G401 (cell line): Measurements from ENCODE around the gene SLC12A6. TPM values are rescaled to one million over a fixed set of nuclear protein-coding genes. Genes with fewer than 3 reads are reported as not detected.
"Not testable (repeated sequence)": the region's sequence is repeated elsewhere in the genome, so short reads cannot be mapped to it uniquely, and the experiment has no call there.

ENCODE experiments used
- DNase-seq: peaks from one replicate; pipeline ENCODE4 v3.0.0-alpha.2; 2015; ENCODE audit warnings: low spot score
- in situ Hi-C: cut with HindIII; loops from 2 replicates; pipeline ENCODE4 v1.10.0; 2016; ENCODE audit warnings: low sequenced_read_pairs, mixed read lengths
- total RNA-seq: library from RNA; depleted of rRNA; stranded (reverse); fragments of >200 nt; shearing (Covaris generic); gene quantifications from 2 replicates; pipeline ENCODE4 v1.2.3, GENCODE V29; 2014; rRNA removed

Gene SLC12A6
- 2.8 and 3.4 TPM in 2 replicates for total RNA-seq

DNA sequence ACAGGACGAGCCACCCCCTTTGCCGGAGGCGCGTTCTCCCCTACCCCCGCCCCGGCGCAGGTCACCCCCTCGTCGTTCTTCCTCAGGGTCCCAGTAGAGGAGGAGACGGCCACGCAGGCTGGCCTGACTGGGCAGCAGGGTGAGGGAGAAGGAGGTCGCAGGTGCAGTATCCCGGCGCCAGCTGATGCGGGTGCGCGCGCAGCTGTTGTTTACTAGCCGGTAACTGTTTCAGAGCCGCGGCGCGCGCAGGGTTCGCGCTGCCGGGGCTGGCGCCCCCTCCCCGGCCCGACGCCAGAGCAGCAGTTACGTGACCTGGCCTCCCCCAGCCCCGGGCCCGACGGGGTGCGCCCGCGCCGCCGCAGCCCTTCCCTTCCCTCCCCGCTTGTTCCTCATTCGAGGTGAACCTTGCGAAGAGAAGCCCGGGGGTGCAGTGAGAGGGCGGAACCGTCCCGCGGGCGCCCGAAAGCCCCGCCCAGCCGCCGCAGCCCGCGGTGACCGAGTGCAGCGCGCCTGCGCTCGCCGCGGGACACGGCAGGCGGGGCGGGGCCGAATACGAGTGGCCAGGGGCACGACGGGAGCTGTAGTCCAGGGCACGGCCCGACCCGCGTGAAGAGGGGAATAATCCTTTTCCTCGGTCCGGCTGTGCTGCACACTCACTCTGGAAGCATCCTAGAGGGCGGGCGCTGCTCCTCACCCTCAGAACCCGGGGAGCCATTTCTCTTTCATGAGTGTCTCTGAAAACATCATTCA, at the start of gene SLC12A6:
Gene SLC12A6, minus strand, starts transcription at position 225 of the 750 bp plus-strand sequence. CDS start 1,101 bp downstream, outside the sequence.
- peak; percentile 90 for DNase-seq
- in situ Hi-C loops = no loop called here

DNA sequence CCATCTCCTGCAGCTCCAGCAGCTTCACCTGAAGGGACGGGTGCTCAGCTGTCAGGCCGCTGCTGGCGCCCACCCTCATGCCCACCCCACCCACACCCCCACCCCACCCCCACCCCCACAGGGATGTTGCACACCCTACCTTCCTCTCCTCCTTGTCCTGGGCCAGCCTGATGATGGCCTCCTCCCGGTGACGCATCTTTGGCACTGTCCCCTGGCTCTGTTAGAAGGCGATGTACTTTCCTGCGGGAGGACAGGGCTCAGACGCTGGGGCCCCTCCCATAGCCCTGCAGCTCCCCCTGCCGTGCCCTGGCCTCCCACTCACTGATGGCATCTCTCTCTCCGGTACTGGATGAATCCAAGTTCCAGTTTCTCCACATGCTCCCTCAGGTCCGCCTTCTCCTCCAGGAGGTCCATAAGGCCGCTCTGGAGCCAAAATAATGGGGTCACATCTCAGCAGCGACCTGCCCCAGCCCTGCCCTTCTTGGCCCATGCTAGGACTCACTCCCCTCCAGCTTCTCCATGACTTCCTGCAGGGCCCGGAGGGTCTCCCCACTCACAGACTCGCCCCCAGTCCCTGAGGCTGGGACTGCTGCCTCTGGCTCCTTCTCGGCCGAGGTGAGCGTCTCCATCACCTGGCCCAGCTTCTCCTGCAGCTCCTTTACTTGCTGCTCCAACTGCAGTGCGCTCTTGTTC, 44.4 kb upstream of the SLC12A6 start:
- in situ Hi-C loops, DNase-seq: not testable (repeated sequence)

DNA sequence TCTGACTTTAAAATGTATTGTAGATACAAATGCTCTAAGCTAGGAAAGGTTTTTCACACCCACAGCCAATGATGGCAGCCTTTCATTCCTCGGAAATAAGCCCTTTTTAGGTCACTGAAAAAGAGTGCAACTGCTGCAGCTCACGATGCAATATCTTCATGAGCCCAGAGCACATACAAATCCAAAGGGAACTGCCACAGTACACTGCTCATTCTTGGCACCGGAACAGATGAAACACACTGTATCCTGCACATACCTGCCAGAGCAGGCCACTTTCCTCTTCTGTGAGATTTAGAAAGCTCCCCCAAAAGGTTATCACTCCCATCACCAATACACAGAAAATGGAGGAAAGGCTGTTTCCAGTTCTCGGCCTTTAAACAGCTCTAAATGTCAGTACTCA, 42.9 kb upstream of the SLC12A6 start:
- in situ Hi-C loops = not testable (repeated sequence)
- DNase-seq = peak; percentile 63

DNA sequence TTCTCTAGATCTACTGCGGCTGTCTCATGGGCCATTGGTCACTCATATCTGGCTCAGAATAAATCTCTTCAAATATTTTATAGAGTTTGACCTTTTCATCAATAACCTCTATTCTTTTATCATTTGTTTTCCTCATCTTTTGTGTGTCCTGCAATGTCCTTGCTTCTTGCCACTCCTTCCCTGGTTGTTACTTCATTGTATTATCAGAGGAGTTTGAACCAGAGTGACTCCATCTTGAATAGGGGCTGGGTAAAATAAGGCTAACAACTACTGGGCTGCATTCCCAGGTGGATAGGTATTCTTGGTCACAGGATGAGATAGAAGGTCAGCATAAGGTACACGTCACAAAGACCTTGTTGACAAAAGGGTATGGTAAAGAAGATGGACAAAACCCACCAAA, 39.3 kb upstream of the SLC12A6 start:
- in situ Hi-C loops = no loop called here
- no peak for DNase-seq

DNA sequence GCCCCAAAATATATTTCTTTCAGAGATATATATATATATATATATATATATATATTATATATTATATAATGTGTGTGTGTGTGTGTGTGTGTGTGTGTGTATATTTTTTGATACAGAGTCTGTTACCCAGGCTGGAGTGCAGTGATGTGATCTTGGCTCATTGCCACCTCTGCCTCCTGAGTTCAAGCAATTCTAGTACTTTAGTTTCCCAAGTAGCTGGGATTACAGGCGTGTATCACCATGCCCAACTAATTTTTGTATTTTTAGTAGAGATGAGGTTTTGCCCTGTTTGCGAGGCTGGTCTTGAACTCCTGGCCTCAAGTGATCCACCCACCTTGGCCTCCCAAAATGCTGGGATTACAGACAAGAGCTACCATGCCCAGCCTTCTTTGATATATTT, 38.0 kb upstream of the SLC12A6 start:
- DNase-seq, in situ Hi-C loops: not testable (repeated sequence)

DNA sequence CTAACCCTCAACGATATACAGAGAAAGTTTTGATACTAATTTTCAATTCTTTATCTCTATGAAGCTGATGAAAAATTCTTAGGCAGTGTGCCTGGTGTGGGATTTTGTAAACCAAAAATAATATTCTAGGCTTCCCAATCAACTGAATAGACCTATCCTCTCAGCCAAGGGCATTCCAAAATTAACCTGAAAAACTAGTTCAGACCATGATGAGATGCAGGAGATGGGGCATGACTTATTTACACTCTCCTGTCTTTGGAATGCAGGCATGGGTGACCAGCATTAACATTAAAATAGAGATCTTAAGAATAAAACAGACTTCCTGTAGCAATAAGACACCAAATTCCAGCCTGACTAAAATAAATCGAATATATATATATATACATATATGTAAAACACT, 37.2 kb upstream of the SLC12A6 start:
- DNase-seq = no peak
- in situ Hi-C loops = no loop called here

DNA sequence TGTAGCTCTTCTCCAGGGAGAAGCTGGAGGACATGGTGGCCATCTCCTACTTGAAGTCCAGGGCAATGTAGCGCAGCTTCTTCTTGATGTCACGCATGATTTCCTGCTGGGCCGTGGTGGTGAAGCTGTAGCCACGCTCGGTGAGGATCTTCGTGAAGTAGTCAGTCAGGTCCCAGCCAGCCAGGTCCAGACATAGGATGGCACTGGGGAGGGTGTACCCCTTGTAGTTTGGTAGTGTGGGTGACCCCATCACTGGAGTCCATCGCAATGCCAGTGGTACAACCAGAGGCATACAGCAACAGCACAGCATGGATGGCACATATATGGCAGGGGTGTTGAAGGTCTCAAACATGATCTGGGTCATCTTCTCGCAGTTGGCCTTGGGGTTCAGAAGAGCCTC, 36.4 kb upstream of the SLC12A6 start:
- in situ Hi-C loops = no loop called here
- no peak for DNase-seq

DNA sequence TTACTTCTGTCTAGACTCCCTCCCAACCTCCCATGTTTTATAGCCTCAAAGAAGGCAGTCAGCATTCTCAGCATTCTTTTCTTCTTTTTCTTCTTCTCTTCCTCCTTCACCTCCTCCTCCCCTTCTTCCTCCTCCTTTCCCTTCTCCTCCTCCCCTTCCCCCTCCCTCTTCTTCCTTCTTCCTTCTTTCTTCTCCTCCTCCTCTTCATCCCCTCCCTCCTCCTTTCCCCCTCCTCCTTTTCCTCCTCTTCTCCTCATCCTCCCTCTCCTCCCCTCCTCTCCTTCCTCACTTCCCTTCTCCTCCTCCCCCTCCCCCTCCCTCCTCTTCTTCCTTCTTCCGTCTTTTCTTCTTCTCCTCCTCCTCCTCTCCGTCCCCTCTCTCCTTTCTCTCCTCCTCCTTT, 33.1 kb upstream of the SLC12A6 start:
- in situ Hi-C loops = no loop called here
- no peak for DNase-seq

DNA sequence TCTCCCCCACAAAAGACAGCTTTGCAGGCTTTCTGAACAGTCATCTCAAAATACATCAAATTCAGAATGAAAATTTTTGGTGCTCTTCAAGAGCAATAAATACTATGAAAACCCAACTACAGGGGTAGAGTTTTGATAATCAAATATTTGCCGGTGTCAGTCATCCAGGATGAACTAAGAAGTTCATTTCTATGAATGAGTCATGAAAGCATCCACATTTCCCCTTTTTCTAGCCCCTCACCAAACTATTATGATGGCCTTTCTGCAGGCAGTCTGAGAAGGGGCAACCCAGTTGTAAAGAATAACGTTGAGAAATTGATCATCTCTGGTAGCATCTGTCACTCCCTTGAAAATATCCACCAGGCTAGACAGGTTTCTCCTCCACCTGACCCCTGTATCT, 32.5 kb upstream of the SLC12A6 start:
- in situ Hi-C loops = no loop called here

DNA sequence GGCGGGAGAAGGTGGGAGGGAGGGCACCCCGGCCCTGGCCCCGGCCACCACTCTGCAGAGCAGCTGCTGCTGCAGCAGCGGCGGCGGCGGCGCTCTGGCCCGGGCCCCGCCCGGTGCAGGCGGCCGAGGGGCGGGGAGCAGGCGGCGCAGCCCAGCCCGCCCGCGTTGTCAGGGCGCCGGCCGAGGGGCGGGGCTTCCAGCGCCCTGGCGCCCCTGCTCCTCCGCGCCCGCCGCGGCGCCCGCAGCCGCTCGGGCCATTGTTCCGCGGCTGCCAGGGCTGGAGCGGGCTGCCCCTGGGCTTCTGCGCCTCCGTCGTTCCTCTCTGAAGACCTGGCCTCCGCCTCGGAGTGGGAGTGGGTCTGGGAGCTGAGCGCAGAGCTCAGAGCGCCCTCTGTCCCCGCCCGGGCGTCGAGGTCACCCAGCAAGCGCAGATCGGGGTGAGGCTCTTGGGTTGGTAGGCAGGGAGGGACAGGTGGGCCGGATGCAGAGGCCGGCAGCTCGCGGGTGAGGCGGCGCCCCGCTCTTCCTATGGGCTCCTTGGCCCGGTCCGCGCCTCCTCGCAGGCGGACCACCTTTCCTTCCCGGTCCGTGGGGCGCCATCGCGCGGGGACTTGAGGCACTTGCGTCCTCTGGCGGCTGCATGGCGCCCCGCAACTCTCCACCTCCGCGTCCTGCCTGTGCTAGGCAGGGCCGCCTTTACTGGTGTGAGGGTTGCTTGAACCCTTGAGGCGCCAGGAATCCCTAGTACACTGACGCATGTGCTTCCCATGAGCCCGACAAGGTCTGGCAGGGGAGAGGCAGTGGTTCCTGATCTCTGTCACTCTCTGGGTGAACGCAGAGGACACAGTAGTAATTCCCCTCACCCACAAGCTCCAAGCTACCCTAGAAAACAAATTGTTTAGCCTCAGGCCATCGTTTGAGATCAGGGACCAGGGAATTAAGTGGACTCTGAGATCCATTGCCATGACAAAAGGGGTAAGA, 29.8 kb upstream of the SLC12A6 start, which contains the start of gene LPCAT4:
Gene LPCAT4, minus strand, starts transcription at position 96 of the 981 bp plus-strand sequence. CDS start 96 bp downstream, outside the sequence.
- in situ Hi-C loops = no loop called here
- peak; percentile 90 for DNase-seq

More for the DNA sequence above, 32.5 kb upstream of the SLC12A6 start:
- DNase-seq = no peak

DNA sequence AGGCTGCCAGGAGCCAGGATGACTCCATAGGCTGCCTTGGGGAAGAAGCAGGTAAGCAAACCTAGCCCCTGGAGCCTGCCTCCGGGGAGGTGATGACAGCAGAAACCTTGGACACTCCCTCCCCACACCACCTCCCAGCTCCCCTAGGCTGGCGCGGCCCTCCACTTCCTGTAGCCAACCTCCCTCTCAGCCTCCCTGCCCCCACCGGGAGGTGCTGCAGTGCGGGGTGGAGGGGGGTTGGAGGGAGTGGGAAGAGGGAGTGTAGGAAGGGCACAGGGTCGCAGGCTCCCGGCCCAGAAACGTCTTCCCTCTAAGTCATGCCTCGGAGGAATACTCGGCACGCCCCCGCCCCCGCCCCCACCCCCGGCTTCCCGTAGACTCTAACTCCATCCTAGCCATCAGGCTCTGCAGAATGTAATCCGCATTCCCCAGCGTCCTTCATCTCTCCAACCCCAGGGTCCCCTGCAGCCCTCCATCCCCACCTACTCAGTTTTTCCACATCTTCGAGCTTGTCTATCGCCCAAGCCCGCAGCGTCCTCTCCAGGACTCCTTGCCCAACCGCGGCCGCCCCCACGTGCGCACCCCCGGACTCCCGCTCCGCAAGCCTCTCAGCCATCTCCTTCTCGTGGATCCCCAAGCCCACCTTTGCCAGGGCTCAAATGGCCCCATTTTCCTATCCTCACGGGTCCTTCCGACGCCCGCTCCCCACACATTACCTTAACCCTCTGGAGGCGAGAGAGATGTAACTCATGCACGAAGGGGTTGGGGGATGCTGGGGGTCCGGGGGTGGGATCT, 28.9 kb upstream of the SLC12A6 start:
- DNase-seq = peak; percentile 83
- in situ Hi-C loops = no loop called here

DNA sequence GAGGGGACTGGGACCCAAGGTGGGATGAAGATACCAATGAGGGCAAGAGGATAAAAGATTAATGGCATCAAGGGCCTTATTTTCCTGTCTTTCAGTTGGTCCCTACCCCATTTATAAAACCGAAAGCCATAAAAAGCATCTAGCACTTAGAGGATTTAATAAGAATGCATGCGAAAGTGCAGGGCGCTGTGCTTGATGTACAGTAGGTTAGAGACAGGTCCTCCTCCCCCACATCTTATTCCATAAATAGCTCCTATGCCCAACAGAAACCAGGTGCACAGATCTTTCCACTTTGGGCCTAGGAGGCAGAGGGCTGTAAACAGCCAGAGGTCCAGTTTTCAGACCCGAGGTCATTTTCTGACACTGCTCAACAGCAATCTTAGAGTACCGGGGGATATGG, 28.3 kb upstream of the SLC12A6 start:
- in situ Hi-C loops = no loop called here
- DNase-seq = peak; percentile 72

DNA sequence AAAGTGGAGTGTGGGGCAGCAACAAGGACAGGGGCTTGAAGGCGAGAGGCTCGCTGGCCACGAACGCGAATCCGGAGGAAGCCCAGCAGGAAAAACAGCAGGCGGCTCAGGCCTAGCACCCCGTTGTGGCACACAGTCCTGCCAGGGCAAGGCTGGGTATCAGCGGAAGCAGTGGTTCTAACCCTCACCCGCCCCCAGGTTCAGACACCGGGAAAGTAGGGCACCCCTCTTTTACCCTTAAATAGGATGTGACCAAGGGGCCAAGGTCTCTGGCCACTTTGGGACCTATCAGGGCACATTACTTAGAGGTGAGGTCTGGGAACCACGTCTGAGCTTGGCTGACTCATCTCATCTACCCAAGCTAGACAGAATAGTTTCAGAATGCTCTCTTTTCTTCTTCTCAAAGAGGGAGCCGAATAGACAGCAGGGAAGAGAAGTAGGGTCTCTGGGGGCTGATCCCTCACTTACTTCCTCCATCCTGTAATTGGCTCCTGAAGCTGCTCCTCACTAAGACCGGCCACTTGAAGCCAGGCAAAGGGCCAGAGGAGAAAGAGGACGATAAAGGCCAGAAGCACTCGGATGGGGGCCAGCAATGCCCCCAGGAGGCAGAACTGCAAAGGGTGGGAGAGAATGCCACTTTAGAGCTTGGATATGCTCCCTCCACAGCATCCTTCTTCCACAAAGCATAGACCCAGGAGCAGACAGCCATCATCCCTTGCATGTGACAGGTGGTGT, 27.7 kb upstream of the SLC12A6 start:
- in situ Hi-C loops = no loop called here
- no peak for DNase-seq

DNA sequence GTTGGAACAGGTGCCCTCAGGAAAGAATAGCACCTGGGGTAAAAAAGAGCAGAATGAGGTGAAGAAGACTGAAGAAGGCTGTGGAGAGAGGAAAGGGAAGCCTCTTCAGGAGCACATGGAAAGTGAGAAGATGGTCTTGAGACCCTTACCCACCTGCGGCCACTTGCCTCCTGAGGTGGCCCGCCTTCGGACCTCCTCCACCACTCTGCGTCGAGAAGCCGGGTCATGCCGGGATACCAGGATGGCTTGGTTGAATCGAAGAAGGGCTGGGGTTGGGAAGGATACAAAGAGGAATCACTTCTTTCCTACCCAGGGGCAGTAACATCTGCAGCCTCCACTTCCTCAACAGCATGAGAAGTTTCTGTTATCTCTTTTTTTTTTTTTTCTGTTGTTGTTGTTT, 26.5 kb upstream of the SLC12A6 start:
- in situ Hi-C loops = no loop called here
- DNase-seq = no peak

DNA sequence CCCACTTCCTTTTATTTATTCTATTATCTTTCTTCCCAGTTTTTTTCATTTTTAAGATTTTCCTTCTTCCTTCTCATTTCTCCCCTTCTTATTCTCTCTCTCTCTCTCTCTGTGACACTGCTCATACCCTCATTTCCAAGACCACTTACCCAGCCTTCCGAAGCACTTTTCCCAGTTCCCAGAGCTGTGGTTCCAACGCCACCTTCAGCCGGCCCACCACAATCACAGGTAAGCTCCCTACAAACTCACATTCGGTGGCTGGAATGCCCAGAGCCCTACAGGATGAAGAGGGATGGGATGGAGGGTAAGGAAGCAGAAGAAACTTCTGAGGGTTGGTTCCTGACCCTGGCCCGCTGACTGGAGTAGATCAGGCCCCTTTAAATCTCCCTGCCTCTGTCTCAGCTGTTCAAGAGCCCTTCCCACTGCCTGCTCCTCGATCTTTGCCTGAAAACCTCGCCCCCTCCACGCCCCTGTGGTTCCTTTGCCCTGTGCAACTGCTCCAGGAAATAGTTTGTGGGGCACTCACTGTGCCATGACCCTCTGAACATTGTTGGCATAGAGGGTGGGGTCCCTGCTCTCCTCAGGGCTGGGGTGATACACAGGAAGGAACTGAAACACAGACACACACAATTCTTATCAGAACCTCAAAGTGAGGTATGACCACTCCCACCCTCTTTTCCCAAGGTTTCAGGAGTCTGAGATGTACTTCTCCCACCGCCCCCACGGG, 24.6 kb upstream of the SLC12A6 start:
- in situ Hi-C loops = no loop called here
- no peak for DNase-seq

DNA sequence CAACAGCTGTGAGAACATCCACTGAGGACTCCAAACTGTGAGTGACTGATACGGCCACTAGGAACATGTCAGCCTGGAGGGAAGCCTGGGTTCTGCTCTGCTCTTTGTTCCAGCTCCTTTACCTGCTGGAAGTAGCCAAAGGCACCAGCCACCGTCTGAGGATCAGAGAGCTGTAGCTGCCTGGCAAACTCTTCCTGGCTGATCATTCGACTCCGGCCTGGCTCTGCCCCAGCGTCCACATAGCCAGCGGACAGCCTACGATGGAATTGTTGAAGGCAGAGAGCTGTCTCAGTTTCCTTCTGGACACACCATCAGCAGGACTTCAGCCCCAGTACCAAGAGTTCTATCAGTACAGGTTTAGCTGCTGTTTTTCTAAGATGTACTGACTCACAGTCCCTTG, 23.7 kb upstream of the SLC12A6 start:
- in situ Hi-C loops = no loop called here

DNA sequence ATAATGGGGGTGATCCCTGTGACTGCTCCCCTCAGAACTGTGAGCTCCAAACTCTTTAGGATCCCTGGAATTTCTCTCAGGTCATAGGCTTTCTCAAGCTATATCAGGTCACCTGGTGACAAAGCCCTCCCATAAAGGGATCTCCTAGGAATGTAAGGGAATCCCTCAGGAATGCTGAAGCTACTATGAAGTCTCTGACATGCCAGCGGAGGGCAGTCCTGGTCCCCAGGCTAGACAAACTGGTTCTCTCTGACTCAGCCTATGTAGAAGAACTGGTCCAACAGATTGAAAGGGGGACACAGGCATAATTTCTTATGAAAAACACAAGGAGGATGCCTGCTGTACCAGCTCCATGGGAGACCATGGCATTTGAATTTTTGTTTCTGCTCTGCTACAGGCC, 22.7 kb upstream of the SLC12A6 start:
- in situ Hi-C loops = no loop called here
- no peak for DNase-seq

More for the DNA sequence above, 23.7 kb upstream of the SLC12A6 start:
- DNase-seq = no peak
